GM19239 (cell line): ENCODE results near the gene ETS1.

Source experiments
- DNase-seq: peaks from one replicate; pipeline ENCODE4 v3.0.0; 2011; ENCODE audit warnings: low spot score; ENCODE audit not compliant: insufficient read length
- FAIRE-seq: peaks from 2 replicates; lab custom pipeline; 2011; peaks lifted over from hg19 to GRCh38; lab: Jason Lieb, UNC

ETS1 gene

DNA sequence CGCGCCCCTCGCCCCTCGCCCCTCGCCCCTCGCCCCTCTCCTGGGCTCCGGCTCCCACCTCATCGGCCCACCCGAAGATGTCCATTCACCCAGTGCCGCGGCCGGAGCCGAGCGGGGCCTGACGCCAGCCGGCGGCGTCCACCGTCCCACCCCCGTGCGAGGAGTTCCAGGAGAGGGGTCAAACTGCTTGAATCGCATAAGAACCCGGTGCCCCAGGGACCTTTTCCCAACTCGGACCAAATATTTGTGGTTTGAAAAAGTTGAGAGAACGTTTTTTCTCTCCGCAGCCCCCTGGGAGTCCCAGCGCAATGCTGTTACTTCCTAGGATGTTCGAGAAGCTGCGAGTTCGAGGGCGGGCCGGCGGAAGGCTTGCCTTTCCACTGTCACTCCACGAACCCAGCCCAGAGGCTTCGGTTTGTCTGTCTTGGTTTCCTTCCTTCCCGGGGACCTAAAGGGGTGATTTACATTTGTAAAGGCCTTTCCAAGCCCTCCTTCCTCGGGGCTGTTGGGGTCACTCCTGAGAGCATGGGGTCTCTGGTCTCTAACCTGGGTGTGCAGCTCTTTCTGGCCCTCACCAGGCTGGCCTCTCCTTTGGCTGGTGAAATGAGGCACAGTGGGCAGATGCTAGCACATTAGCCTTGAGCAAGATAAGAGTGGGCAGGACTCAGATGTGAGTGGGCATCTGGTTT lies 38.0 kb downstream of the ETS1 start:
- DNase-seq, result no peak
- FAIRE-seq, result no peak

DNA sequence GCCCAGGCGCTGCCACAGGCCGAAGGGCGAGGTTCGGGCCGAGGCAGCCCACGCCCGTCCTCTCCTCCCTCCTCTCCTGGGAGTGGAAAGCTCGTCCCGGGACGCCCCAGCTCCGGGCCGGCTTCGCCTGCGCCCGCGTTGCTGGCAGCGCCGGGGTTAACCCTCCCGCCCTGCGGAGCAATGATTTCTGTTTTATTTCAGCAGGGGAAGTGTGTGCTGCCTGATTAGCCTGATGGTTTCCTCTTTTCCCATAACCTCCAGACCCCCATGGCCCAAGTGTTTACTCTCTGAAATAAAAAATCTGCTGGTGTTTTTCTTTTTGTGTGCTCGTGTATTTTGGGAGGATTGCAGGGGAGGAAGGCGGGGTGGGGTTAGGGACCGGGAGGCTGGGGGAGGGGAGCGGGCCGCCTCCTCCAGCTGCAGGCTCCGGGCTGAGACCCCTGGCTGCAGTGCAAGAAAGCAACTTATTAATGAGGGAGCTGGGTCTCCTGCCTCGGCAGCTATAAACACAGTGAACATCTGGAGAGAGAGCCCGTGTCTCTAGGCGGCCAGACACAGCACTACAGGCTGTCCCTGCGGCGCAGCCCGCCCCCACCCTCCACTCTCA lies 38.6 kb downstream of the ETS1 start:
- DNase-seq (no peak), FAIRE-seq (peak; percentile 83)

DNA sequence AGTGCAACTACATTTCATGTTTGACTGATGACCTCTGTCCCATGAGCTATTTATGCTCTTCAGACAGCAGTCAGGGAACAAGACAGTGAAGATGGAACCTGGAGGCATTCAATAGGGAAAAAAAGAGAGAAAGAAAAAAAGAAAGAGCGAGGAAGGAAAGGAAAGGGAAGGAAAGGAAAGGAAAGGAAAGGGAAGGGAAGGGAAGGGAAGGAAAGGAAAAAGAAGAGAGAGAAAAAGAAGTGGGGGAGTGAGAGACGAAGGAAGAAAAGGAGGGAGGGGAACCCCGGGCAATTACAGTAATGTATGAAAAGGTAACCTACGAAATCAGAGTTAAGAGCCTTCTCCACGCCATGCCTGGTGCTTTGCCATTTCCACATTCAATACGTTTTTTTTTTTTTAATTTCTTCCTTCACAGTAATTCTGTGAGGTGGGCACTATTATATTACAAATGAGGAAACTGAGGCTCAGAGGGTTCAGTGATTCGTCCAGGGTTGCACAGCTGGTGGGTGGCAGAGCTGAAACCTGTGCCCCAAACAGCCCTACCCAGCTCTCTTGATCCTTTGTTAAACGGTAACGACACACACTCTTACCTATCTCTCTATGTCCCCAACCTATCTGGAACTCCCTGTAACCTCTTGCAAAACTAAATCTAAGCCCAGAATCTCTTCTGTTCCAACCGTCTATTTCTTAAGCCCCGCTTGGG lies 39.3 kb downstream of the ETS1 start:
- no peak for FAIRE-seq
- DNase-seq, result no peak

DNA sequence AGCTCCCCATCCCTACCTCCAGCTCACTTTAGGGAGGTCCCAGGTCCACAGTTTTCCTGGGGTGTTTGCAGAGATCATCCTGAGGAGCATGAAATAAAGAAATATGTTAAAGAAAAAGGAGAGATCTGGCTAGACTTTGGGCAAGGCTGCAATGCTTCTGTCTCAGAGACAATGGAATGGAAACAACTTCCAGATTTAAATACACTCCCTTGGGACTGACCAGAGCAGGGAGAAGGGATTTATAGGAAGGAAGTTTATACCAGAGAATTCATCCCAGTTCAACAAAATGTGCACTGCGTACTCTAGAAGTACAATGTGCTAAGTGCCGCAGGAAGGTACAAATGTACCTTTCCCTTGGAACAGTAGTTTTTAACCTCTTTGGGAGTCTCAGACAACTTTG lies 40.4 kb downstream of the ETS1 start:
- FAIRE-seq (no peak), DNase-seq (no peak)

DNA sequence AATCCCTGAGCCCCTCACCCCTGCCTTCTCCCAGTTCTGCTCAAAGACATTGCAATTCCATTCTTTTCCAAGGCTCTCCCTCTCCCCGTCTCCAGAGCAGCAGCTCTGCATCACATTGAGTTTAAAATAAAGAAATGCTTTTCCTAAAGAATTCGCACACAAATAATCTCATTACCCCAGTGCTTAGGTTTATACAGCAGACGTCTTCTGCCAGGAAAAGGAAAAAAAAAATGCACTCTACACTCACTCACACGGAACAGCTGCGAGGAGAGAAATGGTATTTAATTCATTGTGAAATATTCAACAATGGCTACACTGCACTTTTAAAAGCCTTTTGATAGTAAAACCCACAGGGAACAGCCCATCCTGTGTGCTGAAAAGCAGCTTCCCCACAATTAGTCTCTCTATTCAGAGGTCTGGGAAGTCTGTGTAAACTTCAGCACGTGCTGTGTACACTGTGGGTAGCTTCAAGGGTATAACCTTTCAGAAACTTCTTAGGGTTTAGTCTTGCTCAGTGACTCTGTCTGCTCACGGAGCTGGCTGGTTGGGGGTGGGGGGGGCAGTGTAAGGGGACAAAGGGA lies 42.8 kb downstream of the ETS1 start:
- FAIRE-seq, result peak; percentile 62

DNA sequence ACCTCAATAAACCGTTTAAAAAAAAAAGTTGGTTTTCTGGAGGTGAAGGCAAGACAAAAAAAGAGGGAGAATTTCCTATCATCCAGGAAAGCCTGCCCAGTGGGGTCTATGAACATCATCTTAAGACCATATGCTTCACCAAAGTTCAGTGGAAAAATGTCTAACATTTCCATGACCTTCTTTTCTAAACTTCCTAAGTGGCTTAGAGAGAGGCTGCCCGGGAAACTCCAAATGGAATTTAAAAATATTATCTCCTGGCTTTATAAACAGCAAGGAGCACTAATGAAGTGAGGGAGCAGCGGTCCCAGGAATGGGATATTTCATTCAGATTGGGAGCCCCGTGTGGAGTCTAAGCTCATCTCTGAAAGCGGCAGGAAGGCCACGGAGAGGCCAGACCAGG lies 46.9 kb downstream of the ETS1 start:
- no peak for DNase-seq
- FAIRE-seq, result no peak

More for the DNA sequence above, 42.8 kb downstream of the ETS1 start:
- no peak for DNase-seq

DNA sequence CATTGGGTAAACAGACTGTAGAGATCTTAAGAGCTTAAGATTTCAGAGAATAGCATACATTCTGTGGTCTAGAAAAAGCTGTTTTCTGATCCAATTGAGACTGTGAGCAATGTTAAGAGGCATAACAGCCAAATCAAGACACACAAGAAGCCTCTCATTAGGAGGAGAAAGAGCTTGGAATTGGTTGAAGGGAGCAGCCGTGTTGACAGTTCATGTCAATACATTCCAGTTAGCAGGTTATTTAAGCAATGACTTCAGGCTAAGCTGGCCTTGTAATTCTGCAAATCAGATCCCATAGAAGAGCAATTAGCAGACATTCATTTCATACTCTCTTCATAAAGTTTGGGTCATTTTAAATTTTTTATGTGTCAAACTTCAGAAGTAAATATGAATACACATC lies 50.9 kb downstream of the ETS1 start:
- no peak for FAIRE-seq
- DNase-seq, result no peak

DNA sequence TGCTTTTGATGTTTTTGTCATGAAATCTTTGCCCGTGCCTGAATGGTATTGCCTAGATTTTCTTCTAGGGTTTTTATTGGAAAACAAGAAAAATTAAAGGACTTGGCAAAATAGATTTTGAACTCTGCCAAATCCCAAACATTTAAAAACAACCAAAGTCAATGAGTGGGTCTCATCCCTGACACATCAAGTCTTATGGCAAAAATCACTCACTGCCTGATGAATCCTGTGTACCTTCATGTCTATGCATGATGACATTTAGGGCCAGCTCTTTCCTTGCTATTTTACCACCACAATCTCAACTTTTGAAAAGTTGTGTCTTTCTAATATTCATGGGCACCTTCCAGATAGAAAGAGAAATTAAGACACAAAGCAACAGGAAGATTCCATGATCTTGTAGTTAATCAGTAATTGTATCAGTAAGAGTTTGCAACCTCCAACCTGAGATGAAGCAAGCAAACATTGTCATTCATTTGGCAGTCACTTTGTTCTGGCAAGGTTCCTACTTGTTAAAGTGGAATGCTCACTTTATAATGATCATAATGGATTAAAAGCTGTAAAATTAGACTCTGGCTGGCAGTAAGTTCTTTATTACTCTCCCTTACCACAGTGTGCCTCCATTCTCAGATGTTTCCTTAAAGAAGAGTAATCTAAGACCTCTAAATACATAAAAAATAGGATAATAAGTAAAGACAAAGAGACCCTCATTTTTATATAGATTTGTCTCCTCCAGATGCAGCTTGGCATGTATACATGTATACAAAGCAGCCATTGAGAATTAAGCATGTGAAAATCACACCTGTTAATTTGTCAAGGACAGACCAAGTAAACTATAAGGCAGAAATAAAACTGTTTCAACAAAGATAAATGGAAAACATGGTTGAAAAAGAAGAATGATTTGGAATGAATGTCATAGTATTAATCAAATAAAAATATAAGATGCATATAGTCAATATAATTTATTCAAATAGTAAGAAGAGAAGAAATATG lies 51.6 kb downstream of the ETS1 start:
- no peak for FAIRE-seq
- DNase-seq, result no peak

DNA sequence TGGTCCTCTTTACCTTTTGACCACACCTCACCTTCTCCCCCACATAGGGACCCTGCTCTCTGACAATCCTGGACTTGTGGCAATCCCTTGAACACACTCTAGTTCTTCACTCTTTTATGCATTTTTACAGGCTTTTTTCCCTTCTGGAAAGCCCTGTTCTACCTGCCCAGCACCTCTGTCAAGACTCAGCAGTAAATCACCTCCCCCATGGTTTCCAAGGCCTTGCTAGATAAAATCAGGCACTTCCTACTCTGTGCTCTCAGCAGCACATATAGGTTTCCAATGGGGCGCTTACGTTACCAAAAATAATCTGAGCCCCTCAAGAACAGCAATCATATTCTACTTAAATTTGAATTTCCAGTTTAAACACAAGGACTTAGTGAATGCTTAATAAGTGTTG lies 53.9 kb downstream of the ETS1 start:
- no peak for FAIRE-seq
- DNase-seq, result no peak

DNA sequence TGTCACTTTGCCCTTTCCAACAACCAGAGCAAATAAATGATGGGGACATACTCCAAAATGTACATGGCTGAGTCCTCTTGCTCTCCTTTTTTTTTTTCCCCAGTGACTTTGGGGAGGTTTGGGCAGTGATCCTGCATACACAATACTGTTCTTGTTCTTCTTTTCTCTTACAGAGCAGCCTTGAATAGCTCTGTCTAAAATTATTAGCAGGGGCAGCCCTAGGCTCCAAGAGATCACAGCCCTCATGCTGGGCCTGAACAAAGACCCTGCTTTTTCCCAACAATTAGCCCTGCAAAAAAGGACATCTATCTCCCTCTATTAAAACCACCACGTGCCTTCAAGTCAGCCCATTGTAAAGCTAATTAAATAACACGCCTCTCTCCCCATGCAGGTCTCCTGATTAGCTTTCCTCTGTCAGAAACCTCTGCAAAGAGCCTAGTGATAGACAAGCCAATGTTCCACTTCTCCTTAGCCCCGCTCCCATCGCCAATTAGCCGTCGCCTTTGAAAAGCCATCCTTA lies 54.7 kb downstream of the ETS1 start:
- DNase-seq (no peak), FAIRE-seq (no peak)

DNA sequence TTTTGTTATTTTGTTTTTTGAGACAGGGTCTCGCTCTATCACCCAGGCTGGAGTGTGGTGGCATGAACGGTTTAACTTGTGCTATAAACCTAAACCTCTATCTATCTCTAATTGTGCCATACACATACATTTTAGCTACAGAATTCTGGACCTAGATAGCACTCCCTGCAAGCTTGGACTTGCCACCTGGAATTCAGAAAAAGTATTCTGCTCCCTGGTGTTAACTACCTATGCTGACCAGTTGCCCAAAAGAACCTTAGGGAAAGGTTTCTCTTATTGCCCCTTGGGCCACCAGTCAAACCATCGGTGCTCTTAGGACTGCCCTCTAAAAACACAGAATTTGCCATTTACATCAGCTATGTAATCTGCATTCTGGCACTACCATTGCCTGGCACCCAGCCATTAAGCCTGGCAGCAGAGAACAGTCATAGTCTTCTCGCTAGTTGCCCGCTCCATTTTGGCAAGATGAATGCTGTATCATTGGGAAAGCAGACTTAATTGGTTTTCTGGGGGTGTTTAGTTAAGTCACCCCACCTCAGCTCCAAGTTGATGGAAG lies 55.3 kb downstream of the ETS1 start:
- DNase-seq (no peak), FAIRE-seq (no peak)

DNA sequence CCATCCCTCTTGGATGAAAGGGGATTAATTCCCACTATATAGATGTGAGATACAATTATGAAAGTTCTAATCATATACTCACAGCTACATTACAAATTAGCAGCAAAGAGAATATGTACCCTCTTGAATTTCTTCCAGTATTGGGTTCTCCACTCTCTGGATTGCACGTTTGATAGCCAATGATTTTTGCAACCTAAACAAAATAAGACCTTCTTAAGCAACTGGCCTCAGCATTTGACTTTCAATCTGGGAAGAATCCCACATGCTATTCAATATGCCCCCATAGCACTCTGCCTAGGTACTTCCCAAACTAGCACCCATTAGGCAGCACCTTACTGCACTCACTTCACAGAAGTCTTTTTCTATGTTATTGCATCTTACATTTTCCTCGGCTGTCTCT lies 55.8 kb downstream of the ETS1 start:
- DNase-seq, result no peak
- no peak for FAIRE-seq

DNA sequence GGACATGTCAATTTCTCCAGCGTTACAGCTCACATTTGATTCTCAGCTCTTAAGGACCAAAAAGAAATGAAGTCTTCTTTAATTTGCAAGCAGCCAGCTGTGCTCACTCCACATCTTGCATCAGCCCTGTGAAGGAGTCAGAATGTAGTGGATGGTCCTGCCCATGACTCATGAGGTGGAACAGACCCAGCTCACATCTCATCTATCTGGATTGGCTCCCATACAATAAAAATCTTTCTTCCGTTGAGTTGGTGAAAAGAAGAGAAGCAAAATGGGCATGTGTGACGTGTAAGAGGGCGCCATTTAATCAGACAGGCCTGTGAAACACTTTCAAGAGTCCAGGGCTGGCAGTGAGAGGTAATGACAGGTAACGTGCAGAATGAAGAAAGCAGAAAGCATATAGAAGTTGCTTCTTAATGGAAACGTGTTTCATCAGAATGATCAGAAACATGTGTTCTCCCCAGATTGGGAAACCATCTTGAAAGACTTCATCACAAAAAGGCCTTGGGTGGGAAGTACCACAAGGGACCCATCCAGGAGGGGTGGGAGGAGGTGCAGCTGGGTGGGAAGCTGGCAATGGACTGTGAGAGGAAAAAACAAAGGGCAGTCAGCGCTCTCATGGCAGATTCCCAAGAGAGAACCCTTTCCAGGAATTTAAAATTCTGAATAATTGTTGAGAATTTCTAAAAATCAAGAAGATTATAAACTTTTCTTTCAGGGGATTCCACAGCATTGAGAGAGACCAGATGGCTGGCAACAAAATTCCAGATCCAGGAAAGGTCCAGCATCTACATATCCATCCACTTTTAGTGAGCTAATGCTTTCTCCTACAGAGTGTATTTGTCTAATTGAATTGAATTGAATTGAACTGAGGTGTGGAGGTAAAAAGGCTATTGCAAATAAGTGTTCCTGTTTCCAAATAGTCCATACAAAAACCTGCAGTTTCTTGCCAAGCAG lies 57.0 kb downstream of the ETS1 start:
- FAIRE-seq, result peak; percentile 4
- DNase-seq, result no peak

DNA sequence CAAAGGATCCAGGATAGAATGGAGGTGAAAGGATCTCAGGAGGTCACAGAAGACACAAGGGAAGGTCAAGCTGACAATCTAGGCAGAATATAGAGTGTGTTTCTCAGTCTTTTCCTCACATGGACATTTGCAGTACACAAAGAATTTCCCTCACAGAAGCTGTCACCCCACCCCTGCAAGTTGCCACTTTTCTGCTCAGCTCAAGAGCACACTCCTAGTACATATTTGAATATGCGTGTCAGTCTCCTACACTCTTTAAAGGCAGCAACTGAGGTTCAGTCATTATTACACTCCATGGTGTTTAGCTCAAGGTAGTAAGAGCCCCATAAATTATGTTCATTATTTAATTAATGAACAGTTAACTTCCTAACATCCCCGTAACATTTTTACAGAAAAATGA lies 59.1 kb downstream of the ETS1 start:
- FAIRE-seq, result no peak
- DNase-seq, result no peak

DNA sequence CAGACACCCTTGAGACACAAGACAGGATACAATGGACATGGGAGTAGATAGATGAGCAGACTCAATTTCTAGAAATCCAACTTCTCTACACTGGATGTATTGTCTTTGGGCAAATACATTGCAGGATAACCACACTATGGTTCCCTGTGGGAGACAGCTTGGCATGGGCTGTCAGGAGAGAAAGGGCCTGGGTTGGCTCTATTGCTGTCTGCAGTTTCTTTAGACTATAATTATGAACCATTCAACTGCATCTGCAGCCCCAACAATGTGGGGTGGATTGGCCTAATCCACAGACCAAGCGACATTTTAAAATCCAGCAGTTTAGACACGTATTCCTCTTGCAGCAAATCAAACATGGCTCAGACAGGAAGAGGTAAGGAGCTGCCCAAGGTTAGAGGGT lies 60.3 kb downstream of the ETS1 start:
- DNase-seq, result no peak
- no peak for FAIRE-seq

DNA sequence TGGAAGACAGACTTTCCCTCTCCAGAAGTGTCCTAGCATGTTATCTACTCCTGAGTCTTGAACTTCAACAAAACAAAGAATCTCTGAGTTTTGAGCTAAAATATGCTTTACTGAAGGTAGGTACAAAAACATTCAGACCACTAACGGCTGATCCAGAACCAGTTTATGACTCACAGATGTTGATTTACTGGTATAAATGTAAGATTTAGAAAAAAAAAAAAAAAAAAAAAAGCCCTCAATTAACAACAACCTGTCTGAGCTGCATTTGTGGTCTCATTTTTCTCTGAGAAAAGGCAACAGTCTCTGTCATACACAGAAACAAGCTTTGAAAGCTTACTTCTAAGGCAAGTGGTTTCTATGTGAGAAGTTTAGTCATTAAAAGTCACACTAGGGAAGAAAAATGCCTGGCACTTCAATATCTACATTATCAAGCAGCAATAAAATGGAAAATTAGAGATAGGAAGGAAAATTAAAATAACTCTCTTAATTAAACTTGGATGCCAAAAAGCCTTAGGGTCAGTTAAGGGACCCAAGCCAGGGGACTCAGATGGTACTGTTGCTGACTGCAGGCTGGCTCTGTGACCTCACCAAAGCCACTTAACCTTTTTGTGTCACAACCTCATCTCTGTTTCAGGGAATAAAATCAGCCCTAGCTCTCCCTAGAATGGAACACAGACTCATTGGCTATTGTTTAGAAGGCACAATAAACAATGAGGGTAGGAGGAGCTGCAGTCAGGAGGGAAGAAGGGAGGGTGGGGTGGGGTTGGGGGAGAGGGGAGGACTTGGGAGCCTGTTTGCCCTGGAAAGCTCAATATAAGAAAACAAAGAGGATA lies 61.7 kb downstream of the ETS1 start:
- peak; percentile 71 for FAIRE-seq

DNA sequence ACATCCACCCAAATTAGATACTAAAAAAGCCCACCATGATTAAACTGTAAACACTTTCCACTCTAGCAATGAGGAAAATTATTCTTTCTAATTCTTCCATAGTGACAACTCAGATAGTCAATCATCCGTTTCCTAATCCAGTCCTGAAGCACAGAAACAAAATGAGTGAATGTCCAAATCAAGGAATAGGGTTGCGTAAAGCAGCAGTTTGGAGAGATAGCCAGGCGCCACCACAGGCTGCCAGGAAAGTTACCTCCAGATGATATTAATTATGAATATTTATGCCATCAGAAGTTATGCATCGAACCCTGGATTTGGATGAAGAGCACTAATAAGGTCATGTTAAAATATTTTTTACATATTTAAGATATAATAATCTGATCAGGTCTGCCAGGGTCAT lies 63.2 kb downstream of the ETS1 start:
- FAIRE-seq (peak; percentile 37), DNase-seq (no peak)

More for the DNA sequence above, 61.7 kb downstream of the ETS1 start:
- no peak for DNase-seq

DNA sequence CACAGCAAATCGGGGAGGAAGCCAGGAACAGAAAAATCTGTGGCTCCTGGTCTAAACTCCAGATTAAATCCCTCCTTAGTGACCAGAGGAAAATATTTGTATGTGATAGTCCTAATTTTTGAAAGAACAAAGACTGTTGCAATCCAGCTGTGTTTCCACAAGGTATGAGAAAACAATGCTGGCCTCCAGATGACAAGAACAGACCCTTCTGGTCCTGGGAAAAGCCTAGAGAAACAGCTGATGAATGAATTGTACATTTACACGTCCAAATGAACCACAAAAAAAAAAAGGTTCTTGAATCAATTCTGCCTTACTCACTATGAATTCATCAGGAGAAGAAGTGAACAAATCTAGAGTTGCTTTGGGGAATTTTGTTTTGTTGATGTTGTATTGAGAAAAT lies 63.7 kb downstream of the ETS1 start:
- no peak for FAIRE-seq
- DNase-seq, result no peak
